Peyer's patch (tissue), 4 donors: ENCODE results near the gene HGFAC.

Experiments used
- CTCF ChIP-seq, 6 experiments: fragments of 450-650 bp in 4 of 6; fragments of 200-600 bp in 2 of 6; sonication (generic) in 1 of 6; IDR thresholded peaks; one replicate each; pipeline ENCODE4 v1.5.1; 2017 to 2019; ENCODE audit warnings: antibody characterized with exemption in 6 of 6, mild to moderate bottlenecking in 3 of 6, moderate library complexity in 1 of 6
- POLR2A ChIP-seq, 2 donors: fragments of 450-650 bp; IDR thresholded peaks; one replicate each; pipeline ENCODE4 v1.5.1; 2017; ENCODE audit warnings: antibody characterized with exemption in 2 of 2, mild to moderate bottlenecking in 2 of 2, moderate library complexity in 2 of 2

- no peak for TF ChIP-seq CTCF (IDR thresholded peaks at IDR 0.05)
- no peak for TF ChIP-seq POLR2A (IDR thresholded peaks at IDR 0.05)
These were observed 8.9 kb downstream of the HGFAC start for GRCh38 chr4:3450643-3451042.
